Glutamatergic neuron (in vitro differentiated cells): ENCODE data around the gene TNIP1. TPM values are rescaled to one million over a fixed set of nuclear protein-coding genes. Genes with fewer than 3 reads are reported as not detected.

Source experiments
- DNase-seq: peaks from one replicate; pipeline ENCODE4 v3.0.0; 2022
- H3K27ac Mint-ChIP-seq: one replicate; pipeline ENCODE4 v1.8.0; 2020; ENCODE audit warnings: mild to moderate bottlenecking, mixed read lengths, inconsistent platforms; ENCODE audit not compliant: unreplicated experiment
- H3K27me3 Mint-ChIP-seq: one replicate; pipeline ENCODE4 v1.8.0; 2020; ENCODE audit warnings: mild to moderate bottlenecking, moderate library complexity, mixed read lengths, inconsistent platforms; ENCODE audit not compliant: unreplicated experiment
- H3K36me3 Mint-ChIP-seq: one replicate; pipeline ENCODE4 v1.8.0; 2020; ENCODE audit warnings: mild to moderate bottlenecking, mixed read lengths, inconsistent platforms; ENCODE audit not compliant: unreplicated experiment
- H3K4me1 Mint-ChIP-seq: one replicate; pipeline ENCODE4 v1.8.0; 2020; ENCODE audit warnings: mild to moderate bottlenecking, low read depth, mixed read lengths, inconsistent platforms; ENCODE audit not compliant: unreplicated experiment
- H3K4me3 Mint-ChIP-seq: one replicate; pipeline ENCODE4 v1.8.0; 2020; ENCODE audit warnings: mild to moderate bottlenecking, mixed read lengths, inconsistent platforms; ENCODE audit not compliant: unreplicated experiment
- H3K9me3 Mint-ChIP-seq: one replicate; pipeline ENCODE4 v1.8.0; 2020; ENCODE audit warnings: mild to moderate bottlenecking, moderate library complexity, mixed read lengths, inconsistent platforms; ENCODE audit not compliant: unreplicated experiment
- total RNA-seq: library from RNA; stranded (reverse); fragmentation: NEBNext Ultra II Directional; extraction: Animal tissue kit (Norgen Biotek cat#: 25700); gene quantifications from one replicate; pipeline ENCODE4 v1.2.1, GENCODE V29; 2021; ENCODE audit not compliant: unreplicated experiment
- TF ChIP-seq, protein P1 (sequence below): fragments of 200-600 bp; sonication (generic); IDR thresholded peaks from one replicate; pipeline ENCODE4 v1.5.0; 2021; ENCODE audit not compliant: partially characterized antibody, unreplicated experiment

TNIP1 gene
- total RNA-seq, 1 donor from 2014 or later = 34.1 TPM

- TF ChIP-seq, protein P1, sequence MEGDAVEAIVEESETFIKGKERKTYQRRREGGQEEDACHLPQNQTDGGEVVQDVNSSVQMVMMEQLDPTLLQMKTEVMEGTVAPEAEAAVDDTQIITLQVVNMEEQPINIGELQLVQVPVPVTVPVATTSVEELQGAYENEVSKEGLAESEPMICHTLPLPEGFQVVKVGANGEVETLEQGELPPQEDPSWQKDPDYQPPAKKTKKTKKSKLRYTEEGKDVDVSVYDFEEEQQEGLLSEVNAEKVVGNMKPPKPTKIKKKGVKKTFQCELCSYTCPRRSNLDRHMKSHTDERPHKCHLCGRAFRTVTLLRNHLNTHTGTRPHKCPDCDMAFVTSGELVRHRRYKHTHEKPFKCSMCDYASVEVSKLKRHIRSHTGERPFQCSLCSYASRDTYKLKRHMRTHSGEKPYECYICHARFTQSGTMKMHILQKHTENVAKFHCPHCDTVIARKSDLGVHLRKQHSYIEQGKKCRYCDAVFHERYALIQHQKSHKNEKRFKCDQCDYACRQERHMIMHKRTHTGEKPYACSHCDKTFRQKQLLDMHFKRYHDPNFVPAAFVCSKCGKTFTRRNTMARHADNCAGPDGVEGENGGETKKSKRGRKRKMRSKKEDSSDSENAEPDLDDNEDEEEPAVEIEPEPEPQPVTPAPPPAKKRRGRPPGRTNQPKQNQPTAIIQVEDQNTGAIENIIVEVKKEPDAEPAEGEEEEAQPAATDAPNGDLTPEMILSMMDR = no peak
- Mint-ChIP-seq H3K36me3 (peaks cover 10% of the 10 kb centered on the region), H3K9me3 (peaks cover 13% of the 10 kb centered on the region), H3K4me1 (peaks cover 10% of the 10 kb centered on the region), H3K27ac (no peak overlapping the region), H3K27me3 (peaks cover 8% of the 10 kb centered on the region), H3K4me3 (no peak overlapping the region)
- no peak for DNase-seq
Measured at GRCh38 chr5:151100681-151101080, 19.8 kb upstream of the TNIP1 start.

- Mint-ChIP-seq H3K27me3 (peaks cover 13% of the 10 kb centered on the region), H3K4me3 (no peak overlapping the region), H3K36me3 (no peaks in the 10 kb centered on the region), H3K4me1 (peaks cover 20% of the 10 kb centered on the region), H3K9me3 (peaks cover 18% of the 10 kb centered on the region), H3K27ac (no peak overlapping the region)
- TF ChIP-seq, protein P1 = no peak
- no peak for DNase-seq
Measured at GRCh38 chr5:151098768-151099121, 17.9 kb upstream of the TNIP1 start.

DNA sequence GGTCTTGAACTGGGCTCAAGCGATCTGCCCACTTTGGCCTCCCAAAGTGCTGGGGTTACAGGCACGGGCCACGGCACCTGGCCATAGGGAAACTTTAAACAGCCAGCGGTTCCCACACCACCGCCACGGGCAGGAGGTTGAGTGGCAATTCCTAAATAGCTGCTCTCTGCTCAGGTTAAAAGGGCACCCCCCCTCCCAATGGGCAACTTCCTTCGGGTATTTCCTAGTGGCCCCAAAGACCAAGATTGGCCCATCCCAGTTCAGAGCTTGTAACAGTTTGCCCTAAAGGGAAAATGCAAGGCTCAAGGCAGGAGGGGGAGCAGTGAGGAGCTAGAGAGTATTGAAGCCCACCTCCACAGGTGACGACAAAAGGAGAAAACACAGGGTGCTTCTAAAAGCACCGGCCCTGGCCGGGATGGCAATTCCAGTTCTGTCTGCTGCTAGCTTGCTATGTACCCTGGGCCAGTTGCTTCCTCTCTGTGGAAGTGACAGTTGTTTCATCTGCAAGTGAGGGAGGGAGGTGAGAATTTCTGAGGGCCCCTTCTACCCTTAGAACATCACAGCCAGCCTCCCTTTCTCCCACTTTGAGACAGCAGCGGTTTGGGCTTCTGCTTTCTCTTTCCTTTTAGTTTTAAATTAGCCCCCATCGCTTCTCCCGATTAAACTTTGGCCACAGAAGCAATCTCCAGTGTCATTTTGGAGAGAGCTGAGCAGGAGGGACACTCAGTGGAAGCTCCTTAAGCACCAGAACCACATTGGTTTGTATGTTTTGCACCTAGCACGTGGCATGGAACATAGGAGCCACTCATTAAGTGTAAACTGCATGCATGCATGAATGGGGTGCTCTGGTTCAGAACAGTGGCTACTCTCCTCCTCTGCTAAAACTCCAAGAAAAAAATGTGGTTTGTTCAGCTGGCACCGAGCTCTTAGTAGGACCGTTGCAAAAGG is 17.3 kb upstream of the TNIP1 start:
- Mint-ChIP-seq H3K9me3 (peaks cover 18% of the 10 kb centered on the region), H3K27ac (no peak overlapping the region), H3K4me3 (no peak overlapping the region), H3K4me1 (peaks cover 20% of the 10 kb centered on the region), H3K27me3 (peaks cover 13% of the 10 kb centered on the region), H3K36me3 (no peaks in the 10 kb centered on the region)
- TF ChIP-seq, protein P1 = no peak
- DNase-seq = no peak

- Mint-ChIP-seq H3K4me3 (no peak overlapping the region), H3K27ac (no peak overlapping the region), H3K36me3 (no peaks in the 10 kb centered on the region), H3K9me3 (peaks cover 18% of the 10 kb centered on the region), H3K4me1 (peaks cover 20% of the 10 kb centered on the region), H3K27me3 (peaks cover 13% of the 10 kb centered on the region)
- TF ChIP-seq, protein P1 = no peak
- no peak for DNase-seq
Measured at GRCh38 chr5:151097061-151097460, 16.2 kb upstream of the TNIP1 start.

DNA sequence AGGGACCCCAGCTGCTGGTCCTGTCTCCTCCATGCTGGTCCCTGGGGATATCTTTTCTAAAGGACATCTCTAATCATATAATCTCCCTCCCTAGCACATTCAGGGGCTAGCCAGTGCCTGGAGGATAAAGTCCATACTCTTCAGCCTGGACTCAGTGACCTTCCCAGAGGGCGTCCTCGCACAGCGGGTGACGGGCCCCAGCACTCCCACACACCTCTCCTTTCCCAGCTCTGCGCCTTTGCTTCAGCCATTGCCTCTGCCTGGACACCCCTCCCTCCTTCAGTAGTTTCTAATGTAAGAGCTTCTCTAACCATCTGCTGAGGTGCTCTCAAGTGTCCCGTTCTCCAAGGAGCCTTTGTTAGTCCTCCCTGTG is 15.2 kb upstream of the TNIP1 start:
- peaks cover 20% of the 10 kb centered on the region for H3K9me3 Mint-ChIP-seq
- H3K36me3 Mint-ChIP-seq = no peaks in the 10 kb centered on the region
- no peak for DNase-seq
- peaks cover 11% of the 10 kb centered on the region for H3K27me3 Mint-ChIP-seq
- TF ChIP-seq, protein P1 = no peak
- H3K27ac Mint-ChIP-seq = peak overlapping the region; percentile 81
- peaks cover 20% of the 10 kb centered on the region for H3K4me1 Mint-ChIP-seq
- peak overlapping the region; percentile 82 for H3K4me3 Mint-ChIP-seq
